ENCODE data around the gene KANK4. TPM values are rescaled to one million over a fixed set of nuclear protein-coding genes. Genes with fewer than 3 reads are reported as not detected.
A peak's percentile ranks its signal among the peaks of the same experiment; 100 is the strongest.

Gene KANK4
- total RNA-seq, 6 experiments from 2014 or later = not detected

DNA sequence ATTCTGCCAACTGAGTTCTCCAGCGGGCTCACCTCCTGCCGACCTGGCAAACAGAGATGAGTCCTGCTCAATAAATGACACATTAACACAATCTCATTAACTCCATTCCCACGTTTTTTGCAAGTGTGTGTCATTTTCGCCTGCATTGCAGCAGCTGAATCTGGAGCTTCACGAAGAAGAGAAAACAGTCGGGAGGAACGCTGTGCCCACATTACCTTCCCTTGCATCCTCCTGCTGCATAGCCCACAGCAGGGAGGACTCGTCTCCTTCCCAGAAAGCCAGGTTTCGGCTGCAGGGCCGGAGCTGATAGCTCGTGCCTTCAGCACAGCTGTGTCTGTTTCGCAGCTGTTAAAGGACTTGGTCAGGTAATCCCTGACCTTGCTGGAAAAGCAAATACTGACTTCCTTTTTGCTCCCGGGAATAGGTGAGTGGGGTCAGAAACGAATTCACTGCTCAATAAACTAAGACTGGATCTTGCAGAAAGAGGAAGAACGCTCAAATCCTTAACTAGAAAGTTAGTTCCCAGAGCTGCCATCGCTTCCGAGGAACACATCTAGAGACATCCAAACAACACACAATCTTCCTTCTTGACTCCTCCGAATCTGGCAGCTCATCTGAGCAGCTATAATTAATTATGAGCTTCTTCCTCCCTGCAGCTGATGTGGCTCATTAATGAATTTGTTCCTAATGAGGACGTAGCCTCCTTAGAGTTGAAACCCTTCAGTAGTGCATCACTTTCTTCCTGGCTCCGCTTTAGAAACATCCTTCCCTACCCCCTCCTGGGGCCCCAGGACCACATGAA is 33.0 kb downstream of the KANK4 start:
- H3K9me3 Mint-ChIP-seq = no peaks in the 10 kb centered on the region; the same call in 1 of the 2 replicates
- TF ChIP-seq, protein P1, sequence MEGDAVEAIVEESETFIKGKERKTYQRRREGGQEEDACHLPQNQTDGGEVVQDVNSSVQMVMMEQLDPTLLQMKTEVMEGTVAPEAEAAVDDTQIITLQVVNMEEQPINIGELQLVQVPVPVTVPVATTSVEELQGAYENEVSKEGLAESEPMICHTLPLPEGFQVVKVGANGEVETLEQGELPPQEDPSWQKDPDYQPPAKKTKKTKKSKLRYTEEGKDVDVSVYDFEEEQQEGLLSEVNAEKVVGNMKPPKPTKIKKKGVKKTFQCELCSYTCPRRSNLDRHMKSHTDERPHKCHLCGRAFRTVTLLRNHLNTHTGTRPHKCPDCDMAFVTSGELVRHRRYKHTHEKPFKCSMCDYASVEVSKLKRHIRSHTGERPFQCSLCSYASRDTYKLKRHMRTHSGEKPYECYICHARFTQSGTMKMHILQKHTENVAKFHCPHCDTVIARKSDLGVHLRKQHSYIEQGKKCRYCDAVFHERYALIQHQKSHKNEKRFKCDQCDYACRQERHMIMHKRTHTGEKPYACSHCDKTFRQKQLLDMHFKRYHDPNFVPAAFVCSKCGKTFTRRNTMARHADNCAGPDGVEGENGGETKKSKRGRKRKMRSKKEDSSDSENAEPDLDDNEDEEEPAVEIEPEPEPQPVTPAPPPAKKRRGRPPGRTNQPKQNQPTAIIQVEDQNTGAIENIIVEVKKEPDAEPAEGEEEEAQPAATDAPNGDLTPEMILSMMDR (IDR thresholded peaks at IDR 0.05) = no peak
- H3K4me3 Mint-ChIP-seq = no peak overlapping the region; the same call in 1 of the 2 replicates
- H3K27ac Mint-ChIP-seq = no peak overlapping the region
- H3K36me3 Mint-ChIP-seq (ENCODE audit: low read depth) = no peaks in the 10 kb centered on the region
- peaks cover 6% of the 10 kb centered on the region; the same call in 1 of the 2 replicates for H3K4me1 Mint-ChIP-seq (ENCODE audit: low read depth)
- DNase-seq = no peak
- peaks cover 18% of the 10 kb centered on the region; the same call in 1 of the 2 replicates for H3K27me3 Mint-ChIP-seq (ENCODE audit: insufficient read depth)

DNA sequence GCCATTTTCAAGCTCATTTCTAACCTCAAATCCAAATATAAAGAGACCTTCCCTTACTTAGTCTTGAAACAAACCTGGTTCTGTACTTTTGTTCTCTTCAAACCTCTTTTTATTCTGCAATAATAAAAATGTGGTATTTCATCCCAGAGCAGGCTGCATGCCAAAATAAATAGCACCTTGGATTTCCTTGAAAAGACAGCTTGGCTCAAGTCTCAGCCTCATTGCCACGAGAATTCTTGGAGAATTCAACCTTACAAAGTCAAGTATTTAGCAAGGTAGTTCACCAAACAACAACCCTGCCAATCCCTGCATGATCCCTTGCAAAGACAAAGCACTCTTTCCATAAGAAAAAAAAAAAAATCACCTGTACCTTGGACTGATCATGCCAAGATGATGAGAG is 33.8 kb downstream of the KANK4 start:
- Mint-ChIP-seq H3K4me1 (ENCODE audit: low read depth) (peaks cover 6% of the 10 kb centered on the region; the same call in 1 of the 2 replicates), H3K4me3 (no peak overlapping the region), H3K36me3 (ENCODE audit: low read depth) (no peaks in the 10 kb centered on the region), H3K27ac (no peak overlapping the region), H3K27me3 (ENCODE audit: insufficient read depth) (peaks cover 23% of the 10 kb centered on the region; the same call in 1 of the 2 replicates), H3K9me3 (peaks cover 4% of the 10 kb centered on the region; the same call in 1 of the 2 replicates)
- DNase-seq = no peak
- TF ChIP-seq, protein P1 (IDR thresholded peaks at IDR 0.05) = no peak

DNA sequence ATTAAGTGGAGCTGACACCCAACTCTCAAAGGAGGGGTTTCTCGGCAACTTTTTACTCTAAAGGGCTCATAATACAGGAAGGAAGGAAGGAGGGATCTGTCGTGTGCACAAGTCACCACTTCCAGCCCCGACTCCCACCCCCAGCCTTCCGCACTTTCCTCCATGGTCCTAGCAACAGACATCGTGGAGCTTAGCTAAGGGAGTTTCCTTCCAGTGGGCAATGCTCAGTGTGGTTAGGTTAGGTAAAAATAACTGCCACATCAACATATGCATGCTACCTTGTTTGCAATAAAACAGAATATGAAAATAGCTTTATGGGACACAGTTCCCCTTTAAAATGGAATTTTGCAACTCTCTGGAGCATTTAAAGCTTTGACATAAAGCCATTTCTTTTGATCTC is 35.2 kb downstream of the KANK4 start:
- TF ChIP-seq, protein P1 (IDR thresholded peaks at IDR 0.05) = no peak
- H3K27ac Mint-ChIP-seq = no peak overlapping the region
- H3K9me3 Mint-ChIP-seq = peaks cover 6% of the 10 kb centered on the region
- peaks cover 6% of the 10 kb centered on the region; the same call in 1 of the 2 replicates for H3K4me1 Mint-ChIP-seq (ENCODE audit: low read depth)
- DNase-seq = no peak
- no peaks in the 10 kb centered on the region for H3K36me3 Mint-ChIP-seq (ENCODE audit: low read depth)
- no peak overlapping the region for H3K4me3 Mint-ChIP-seq
- H3K27me3 Mint-ChIP-seq (ENCODE audit: insufficient read depth) = peaks cover 28% of the 10 kb centered on the region; the same call in 1 of the 2 replicates

DNA sequence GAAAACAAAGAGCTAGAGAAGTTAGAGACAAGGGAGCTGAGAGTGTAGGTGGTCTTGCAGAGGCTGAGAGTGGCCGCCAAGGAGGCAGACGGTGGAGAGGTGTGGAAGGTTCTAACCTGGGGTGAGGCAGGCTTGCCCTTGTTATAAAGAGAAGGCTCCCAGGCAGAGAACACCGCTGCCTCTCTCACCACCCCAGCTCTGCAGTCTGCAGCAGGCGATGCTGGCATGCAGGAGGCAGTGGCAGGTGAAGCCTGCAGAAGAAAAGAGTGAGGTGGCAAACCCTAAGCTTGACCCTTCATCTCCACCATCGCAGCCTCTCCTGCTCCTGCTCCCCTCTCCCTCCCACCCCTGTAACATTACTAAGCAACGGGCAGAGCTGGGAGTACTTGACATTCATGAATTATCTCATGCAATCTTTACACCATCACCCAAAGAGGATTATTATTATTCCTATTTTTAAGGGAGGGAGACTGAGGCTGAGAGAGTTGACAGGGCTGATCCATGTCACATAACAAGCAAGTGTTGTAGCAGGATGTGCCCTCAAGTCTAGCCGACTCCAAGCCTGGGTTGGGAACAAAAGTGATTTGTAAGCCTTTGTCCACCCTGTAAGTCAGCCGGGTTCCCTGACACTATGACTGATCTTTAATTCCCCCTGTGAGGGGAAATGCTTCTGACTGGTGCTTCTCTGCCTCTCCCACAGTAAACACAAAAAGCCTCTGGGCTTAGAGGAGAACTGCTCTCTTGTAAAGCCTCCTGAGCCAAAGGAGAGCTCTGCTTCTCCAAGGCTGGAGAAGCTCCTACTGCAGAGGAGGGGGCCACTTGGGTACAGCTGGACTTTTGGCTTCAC is 36.1 kb downstream of the KANK4 start:
- Mint-ChIP-seq H3K36me3 (ENCODE audit: low read depth) (no peaks in the 10 kb centered on the region), H3K27ac (no peak overlapping the region), H3K27me3 (ENCODE audit: insufficient read depth) (peaks cover 30% of the 10 kb centered on the region; the same call in 1 of the 2 replicates), H3K4me1 (ENCODE audit: low read depth) (peaks cover 6% of the 10 kb centered on the region; the same call in 1 of the 2 replicates), H3K4me3 (no peak overlapping the region), H3K9me3 (peaks cover 11% of the 10 kb centered on the region)
- DNase-seq = no peak
- TF ChIP-seq, protein P1 (IDR thresholded peaks at IDR 0.05) = no peak

DNA sequence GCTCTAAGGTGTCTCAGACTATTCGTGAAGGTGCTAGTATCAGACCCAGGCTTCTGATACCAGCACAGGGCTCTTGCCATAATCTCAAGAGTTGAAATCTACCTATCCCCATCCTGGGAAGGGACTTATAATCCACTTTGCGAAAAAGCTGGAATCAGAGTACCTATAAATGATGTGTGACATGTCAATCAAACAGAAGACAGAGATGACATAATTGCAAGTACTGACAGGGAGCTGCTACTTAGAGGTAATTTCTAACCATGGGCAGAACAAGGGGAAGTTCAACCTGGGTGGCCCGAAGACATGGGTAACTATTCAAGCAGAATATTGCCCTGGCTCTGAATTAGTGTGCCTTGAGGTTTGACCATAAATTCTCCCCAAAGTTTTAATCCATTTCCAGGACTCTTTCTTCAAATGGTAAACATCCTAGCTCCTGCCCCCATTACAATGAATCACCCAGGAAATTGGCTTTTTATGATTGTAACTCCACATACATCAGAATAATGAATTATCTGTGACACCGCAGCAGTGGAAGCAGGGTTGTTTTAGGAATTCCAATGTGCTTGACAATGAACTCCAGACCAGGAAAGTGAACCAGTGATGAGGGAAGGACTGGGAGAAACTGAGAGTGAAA is 37.2 kb downstream of the KANK4 start:
- TF ChIP-seq, protein P1 (IDR thresholded peaks at IDR 0.05) = no peak
- peaks cover 11% of the 10 kb centered on the region for H3K9me3 Mint-ChIP-seq
- DNase-seq = peak; percentile 10
- peaks cover 6% of the 10 kb centered on the region; the same call in 1 of the 2 replicates for H3K4me1 Mint-ChIP-seq (ENCODE audit: low read depth)
- no peak overlapping the region for H3K27ac Mint-ChIP-seq
- H3K36me3 Mint-ChIP-seq (ENCODE audit: low read depth) = no peaks in the 10 kb centered on the region; the same call in 1 of the 2 replicates
- H3K4me3 Mint-ChIP-seq = no peak overlapping the region
- peaks cover 28% of the 10 kb centered on the region; the same call in 1 of the 2 replicates for H3K27me3 Mint-ChIP-seq (ENCODE audit: insufficient read depth)
